GM18868 (cell line): Measurements from ENCODE around the gene SERPINB6.
"Not testable (repeated sequence)": the region's sequence is repeated elsewhere in the genome, so short reads cannot be mapped to it uniquely, and the experiment has no call there.

ENCODE experiments used
- ATAC-seq: cut with Tn5 transposase; IDR thresholded peaks from one replicate; pipeline ENCODE4 v1.9.1; 2021; ENCODE audit warnings: mild to moderate bottlenecking, moderate library complexity; ENCODE audit not compliant: unreplicated experiment

The SERPINB6 gene

DNA sequence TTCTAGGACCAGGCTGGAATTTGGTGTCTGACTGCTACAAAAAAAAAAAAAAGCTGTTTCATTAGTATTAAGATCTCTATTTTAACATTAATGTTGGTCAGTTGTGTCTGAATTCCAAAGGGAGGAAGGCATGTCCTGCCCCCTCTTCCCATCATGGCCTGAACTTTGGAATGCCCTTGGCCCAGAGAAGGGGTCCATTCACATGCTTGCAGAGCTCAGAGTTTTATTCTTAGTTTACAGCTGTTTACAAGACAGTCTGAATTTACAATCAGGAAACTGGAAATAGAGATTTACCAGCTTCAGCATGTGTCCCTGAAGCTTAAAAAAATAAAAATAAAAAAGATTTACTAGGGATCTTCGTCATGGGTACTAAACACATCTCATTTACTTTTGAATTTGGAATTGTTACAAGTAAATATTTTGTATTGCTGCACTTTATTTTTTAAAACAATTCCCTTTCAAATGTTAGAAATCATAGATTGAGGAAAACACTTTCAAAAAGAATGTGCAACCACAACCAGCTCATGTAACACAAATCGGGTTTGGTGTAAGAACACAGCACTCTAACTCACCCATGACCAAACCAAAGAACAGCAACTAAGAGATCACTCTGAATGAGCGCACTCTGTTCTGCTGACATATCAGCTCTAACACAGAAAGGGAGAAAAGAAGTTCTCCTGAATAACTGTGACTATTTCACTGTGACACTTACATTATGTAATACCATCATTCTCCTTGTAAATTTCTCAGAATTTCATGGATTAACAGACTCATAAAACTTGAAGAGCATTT is 6.6 kb upstream of the SERPINB6 start:
- no peak for ATAC-seq

DNA sequence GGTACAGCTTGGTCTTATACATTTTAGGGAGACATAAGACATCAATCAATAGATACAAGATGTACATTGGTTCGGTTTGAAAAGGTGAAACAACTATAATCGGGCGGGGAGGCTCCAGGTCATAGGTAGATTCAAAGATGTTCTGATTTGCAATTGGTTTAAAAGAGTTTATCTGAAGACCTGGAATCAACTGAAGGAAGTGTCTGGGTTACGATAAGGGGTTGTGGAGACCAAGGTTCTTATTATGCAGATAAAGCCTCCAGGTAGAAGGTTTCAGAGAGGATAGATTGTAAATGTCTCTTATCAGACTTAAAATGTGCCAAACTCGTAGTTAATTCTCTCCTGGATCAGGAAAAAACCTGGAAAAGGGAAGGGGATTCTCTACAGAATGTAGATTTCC is 5.9 kb upstream of the SERPINB6 start:
- no peak for ATAC-seq

DNA sequence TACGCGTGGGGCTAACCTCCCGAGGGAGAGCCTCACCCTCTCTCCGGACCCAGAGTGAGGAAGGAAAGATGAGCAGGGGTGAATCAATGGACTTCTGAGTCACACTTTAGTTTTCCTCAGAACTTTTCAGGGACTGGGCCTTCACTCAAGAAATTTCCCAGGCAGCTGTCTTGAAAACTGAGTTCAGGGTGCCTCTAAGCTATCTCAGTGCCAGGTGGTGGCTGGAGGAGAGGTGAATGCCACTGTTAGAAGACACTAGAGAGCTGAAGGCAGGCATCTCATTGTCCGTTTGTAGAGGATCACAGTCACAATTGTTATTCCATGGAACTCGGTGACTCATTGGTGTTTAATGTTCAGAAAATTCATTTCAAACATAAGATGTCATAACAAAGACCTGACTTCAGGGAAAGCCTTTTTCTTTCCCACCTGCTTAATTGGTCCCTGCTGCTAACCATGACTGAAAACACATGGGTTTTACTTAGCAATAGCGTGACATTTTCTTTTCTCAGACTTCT is 5.3 kb upstream of the SERPINB6 start:
- no peak for ATAC-seq

DNA sequence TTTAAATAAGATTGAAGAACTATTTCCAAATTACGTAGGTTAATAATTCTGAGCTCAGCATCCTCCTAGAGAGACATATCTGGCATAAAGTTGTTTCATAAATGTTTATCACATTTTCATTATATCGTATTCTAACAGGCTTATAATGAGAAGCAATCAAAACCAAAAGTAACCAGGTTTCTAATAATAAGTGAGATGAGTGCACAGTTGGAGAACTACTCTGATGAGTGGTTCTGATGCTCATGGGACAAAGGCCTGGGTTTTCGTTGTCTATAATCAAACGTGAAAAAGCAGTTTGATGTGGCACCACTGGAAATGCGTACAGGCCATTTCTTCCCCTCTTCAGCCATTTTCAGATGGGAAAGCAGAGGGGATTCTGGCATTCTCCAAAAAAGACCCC is 4.7 kb upstream of the SERPINB6 start:
- no peak for ATAC-seq

DNA sequence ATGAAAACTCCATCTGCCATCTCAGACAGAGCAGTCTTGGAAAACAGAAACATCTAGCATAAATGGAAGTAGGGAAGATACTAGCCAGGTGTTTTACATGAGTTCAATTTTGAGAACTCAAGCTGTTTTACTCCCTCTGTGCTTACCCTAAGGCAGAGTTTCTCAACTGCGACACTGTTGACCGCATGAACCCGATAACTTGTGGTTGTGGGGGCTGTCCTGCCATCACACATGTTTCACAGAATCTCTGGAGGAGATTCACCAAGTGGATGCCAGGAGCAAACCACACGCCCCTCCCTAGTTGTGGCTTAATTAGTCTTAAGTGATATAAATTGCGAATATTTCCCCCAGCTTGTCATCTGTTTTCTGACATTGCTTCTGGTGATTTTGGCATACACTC is 2.3 kb upstream of the SERPINB6 start:
- ATAC-seq, result no peak

DNA sequence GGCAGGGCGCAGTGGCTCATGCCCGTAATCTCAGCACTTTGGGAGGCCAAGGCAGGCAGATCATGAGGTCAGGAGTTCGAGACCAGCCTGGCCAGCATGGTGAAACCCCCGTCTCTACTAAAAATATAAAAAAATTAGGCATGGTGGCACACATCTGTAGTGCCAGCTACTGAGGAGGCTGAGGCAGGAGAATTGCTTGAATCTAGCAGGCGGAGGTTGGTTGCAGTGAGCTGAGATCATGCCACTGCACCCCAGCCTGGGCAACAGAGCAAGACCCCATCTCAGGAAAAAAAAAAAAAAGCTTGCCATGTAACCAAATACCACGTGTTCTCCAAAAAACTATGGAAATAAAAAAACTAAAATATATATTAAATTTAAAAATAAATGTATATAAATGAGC is 1.8 kb upstream of the SERPINB6 start:
- ATAC-seq, result not testable (repeated sequence)

DNA sequence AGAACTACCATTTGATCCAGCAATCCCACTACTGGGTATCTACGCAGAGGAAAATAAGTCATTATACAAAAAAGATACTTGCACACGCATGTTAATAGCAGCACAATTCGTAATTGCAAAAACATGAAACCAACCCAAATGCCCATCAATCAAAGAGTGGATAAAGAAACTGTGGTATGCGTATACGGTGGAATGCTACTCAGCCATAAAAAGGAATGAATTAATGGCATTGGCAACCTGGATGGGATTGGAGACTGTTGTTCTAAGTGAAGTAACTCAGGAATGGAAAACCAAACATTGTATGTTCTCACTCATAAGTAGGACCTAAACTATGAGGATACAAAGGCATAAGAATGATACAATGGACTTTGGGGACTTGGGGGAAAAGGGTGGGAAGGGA is 1.3 kb upstream of the SERPINB6 start:
- ATAC-seq, result not testable (repeated sequence)

DNA sequence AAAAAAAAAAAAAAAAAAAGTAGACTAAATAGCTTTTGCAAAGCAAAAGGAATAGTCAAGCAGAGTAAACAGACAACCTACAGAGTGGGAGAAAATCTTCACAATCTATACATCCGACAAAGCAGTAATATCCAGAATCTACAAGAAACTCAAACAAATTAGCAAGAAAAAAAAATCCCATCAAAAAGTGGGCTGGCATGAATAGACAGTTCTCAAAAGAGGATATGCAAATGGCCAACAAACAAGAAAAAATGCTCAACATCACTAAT is 786 bp upstream of the SERPINB6 start:
- ATAC-seq, result not testable (repeated sequence)

DNA sequence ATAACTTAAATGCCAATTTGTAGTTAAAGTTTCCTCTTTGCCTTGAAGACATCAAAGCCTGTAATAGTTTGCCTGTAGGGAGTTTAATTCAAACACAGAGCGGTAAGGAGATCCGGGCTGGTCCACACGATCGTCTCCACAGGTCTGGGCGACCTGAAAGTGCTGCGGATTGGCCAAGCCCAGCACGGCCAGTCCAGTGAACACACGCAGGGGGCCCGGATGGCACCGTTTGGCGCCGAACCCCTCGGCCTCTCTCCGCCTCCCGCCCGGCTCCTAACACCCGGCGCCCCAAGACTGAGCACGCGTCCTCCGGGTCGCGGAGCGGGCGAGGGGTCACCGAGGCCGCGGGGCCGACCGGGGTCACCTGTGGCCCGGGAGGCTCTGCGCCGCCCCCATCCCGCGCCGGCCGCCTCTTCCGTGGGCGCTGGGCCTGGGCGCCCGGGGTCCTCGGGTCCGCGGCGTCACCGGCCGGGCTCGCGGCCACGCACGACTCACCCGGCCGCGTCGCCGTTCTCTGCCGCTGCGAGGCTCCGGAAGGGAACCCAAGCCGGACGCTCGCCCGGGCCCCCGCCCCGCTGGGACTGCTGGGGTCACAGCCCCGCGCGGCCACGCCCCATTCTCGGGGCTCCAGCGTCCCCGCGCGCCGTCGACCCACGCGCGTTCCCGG is 481 bp downstream of the SERPINB6 start:
- no peak for ATAC-seq

DNA sequence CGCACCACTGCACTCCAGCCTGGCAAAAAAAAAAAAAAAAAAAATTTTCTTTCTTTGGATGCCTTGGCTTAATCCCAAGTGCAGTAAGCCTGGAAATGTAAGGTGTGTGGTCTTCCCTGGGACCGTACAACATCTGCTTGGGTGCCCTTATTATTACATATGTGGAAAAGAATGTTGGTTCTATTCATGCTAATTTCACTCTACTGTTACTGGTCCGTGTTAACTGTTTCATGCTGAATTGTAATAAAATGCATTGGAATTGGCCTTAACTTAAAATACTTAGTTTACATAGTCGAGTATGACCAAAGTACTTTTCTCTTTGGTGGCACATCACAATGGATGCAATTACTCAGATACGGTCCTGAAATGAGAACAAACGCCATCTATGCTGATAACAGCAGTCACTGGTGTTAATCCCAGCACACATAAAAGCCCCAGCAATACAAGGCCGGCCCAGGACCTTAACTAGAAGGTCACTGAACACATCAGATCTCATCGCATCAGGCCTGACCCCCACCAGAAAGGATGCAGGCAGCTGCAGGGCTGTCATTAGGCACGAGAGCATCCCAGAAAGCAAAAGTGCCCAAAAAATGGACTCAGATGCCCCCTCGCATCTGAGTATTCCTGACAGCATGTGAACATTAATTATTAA is 1.2 kb downstream of the SERPINB6 start:
- no peak for ATAC-seq

DNA sequence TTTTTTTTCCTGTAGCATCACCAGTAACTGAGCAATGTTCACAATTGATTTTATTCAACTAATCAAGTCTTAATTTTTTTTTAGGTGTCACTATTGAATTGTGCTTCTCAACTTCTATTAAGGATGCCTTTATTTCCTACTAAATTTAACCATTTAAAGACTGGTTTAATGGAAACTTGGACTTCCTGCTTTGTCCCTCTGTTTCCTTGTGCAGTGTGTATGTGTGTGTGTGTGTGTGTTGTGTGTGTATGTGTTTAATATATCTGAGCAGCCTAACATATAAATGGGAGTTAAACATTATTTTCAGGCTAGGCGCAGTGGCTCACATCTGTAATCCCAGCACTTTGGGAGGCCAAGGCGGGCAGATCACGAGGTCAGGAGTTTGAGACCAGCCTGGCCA is 1.8 kb downstream of the SERPINB6 start:
- ATAC-seq, result no peak

DNA sequence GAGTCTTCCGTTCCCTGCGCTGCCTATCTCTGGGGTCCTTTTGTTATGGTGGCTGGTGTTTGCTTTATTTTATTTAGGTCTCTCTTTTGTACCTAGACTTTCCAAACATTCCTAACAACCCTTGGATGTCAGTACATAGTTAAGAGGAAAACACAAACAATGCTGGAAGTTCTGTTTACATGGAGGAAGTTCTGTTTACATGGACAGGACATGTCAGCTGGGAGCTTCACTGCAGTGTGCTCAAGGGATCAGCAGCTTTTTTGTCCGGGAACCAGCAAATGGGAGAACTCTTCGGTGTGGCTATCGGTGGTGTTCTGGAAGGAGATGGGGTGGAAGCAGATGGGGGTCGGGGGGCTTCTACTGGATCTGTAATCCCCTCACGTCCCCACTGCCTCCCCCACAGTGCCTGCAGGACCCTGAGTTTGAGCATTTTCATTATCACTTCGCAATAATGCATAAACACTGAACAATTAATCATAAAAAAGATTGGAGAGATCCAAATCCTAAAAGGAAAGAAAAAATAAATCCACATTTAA is 2.7 kb downstream of the SERPINB6 start:
- no peak for ATAC-seq

DNA sequence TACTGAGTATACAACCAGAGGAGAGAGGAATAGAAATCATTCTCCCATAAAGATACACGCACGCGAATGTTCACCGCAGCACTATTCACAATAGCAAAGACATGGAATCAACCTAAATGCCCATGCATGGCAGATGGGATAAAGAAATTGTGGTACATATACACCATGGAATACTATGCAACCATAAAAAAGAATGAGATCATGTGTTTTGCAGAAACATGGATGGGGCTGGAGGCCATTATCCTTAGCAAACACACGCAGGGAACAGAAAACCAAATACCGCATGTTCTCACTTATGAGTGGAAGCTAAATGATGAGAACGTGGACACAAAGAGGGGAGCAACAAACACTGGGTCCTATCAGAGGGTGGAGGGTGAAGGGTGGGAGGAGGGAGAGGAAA is 3.4 kb downstream of the SERPINB6 start:
- no peak for ATAC-seq

DNA sequence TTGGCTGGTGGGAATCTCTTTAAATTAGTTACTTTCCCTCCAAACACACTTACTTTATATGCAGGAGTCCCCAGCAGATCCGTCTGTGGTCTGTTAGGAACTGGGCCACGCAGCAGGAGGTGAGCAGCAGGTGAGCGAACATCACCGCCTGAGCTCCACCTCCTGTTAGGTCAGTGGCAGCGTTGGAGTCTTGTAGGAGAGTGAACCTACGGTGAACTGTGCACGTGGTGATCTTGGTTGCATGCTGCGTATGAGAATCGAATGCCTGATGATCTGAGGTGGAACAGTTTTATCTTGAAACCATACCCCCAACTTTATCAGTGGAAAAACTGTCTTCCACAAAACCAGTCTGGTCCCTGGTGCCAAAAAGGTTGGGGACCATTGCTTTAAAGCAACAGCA is 5.0 kb downstream of the SERPINB6 start:
- no peak for ATAC-seq

DNA sequence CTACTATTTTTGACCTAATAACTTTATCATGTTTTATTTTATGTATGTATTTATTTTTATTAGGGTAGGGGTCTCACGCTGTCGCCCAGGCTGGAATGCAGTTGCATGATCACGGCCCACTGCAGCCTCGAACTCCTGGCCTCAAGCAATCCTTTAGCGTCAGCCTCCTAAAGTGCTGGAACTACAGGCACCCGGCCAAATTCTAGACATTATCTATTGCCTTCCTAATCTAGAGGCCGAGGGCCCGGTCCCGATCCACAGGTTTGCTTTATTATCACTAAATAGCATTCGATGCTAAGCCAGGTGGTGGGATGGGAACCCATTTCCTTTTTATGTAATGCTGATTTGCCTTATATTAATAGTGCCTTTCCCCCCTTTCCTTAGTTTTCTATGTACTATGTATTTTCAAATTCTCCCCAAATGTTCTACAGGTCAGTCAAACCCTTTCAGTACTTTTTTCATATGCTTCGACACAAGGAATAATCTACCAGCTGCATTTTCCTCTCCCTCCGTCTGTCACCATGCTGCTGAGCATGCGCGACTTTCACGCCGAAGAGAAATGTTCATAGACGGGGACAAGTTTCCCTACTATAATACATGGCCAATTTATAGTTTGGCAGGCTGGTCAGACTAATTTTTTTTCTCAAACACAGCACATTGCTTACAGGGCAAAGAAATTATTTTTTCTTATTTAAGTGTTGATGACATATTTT is 6.4 kb downstream of the SERPINB6 start:
- no peak for ATAC-seq

DNA sequence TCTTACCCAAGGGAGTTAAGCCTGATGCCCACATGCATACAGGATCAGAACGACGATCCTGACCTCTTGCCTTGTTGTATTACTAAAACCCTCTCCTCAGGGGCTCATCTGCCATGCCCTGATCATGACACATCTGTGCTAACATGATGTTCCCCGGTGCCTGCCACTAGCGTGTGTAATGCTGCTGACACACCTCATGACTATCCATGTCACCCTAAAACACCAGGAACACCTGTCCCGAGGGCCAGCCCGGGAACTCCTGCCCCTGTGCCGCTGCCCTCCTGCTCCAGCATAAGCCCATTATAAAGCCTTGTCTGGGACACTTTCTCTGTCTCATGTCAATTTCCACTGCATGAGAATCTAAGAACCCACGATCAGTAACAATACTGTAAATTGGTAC is 7.6 kb downstream of the SERPINB6 start:
- ATAC-seq, result no peak

DNA sequence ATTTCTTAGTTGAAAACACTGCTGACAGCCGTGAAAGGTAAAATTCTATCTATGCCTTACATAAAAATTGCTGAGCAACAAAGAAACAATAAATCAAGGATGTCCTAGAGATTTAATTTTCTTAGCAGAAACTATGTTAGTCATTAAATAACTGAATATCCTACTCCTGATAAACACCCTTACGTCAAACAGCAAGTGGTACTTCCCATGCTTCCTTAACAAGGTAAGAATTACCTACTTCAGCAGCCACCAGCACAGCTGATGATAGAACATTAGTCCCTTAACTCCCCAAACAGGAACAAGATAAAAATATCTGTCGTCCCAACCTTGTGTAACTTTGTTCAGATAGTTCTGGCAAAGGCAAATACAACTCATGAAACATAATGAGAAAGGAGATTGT is 8.7 kb downstream of the SERPINB6 start:
- no peak for ATAC-seq

DNA sequence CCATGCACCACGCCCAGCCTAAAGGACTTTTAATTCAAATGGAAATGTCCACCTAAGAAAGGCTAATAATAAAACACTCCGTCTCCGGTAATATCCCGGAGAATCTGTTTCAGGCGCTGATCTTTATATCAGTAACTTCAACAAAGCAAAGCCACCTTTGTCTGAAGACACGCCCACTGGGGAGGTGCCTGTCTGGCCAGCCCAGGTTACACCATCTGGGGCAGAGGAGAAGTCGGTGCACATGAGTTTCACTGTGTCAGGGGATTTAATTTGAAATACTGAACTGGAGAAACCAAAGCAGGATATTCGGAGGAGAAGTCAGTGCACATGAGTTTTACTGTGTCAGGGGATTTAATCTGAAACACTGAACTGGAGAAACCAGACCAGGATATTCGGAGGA is 9.4 kb downstream of the SERPINB6 start:
- ATAC-seq, result no peak

DNA sequence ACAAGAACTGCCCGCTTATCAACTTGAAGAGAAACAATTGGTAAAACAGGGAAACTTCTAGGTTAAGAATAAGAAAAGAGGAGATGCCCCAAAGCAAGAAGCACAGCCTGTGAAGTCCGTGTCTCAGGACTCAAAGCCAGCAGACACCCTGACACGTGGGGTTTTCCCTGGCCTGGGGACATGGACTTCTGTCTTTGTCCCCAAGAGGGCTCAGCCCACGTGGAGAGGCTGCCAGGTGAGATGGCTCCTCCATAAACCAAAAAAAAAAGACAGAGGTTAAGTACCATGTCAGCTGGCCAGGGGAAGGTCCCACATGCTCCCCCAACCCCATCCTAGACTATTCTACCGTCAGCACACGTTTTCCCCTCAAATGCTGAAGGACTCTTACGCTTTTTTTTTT is 9.9 kb downstream of the SERPINB6 start:
- ATAC-seq, result no peak

DNA sequence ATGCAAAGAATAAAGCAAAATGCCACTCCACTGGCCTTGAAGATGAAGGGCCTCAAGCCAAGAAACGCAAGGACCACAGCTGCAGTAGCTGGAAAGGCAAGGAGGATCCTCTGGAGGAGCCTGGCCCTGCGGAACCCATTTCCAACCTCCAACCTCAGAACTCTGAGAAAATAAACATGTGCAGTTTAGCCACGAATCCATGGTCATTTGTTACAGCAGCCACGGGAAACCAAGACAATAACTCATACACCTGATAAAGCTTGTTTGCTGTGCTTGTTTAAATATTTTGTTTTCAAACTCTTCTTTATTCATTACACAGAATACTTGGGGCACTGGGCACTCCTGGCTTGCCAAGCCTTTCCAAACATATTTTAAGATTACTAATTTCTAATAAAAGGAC is 10.4 kb downstream of the SERPINB6 start:
- no peak for ATAC-seq
